Stimulated activated naive CD8-positive, alpha-beta T cell treated with anti-CD3 and anti-CD28 coated beads, Interleukin-15, Interleukin-2, amounts not matched to agents 100 U/mL and 50 U/mL, for 24 hours (primary cell): ENCODE results near the gene OCA2.
"Not testable (repeated sequence)": the region's sequence is repeated elsewhere in the genome, so short reads cannot be mapped to it uniquely, and the experiment has no call there.

ENCODE experiments used
- ATAC-seq: fragments of 150-1000 bp; cut with Tn5 transposase; one replicate; pipeline ENCODE4 v1.10.0; 2021
- DNase-seq: peaks from one replicate; pipeline ENCODE4 v3.0.0; 2021

OCA2 gene

DNA sequence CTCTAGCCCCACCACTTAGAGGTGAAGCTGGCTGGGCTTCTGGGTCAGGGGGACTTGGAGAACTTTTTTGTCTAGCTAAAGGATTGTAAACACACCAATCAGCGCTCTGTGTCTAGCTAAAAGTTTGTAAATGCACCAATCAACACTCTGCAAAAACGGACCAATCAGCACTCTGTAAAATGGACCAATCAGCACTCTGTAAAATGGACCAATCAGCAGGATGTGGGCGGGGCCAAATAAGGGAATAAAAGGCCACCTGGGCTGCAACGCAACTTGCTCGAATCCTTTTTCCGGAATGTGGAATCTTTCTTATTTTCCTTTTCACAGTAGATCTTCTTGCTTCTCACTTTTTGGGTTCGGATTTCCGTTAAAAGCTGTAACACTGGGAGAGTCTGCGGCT is 385.3 kb downstream of the OCA2 start:
- DNase-seq, ATAC-seq: not testable (repeated sequence)

DNA sequence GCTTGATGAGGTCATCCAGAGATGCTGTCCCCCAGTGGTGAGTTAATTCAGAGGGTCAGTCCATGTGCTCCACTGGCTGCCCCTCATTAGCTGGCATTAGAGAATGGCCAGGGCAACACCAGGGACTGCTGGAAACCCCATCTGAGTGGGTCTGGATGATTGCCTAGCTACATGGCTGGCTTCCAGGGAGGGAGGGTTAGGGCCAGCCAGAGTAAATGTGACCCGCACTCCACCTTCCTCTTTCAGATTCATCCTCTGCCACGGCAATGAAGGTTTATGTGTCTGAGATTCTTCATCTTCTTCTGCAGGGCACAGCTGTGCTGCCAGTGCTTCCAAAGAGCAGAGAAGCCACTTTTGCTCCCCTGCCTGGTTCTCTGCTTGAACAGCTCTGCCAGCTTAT is 391.9 kb downstream of the OCA2 start:
- DNase-seq (no peak), ATAC-seq (no peak)

DNA sequence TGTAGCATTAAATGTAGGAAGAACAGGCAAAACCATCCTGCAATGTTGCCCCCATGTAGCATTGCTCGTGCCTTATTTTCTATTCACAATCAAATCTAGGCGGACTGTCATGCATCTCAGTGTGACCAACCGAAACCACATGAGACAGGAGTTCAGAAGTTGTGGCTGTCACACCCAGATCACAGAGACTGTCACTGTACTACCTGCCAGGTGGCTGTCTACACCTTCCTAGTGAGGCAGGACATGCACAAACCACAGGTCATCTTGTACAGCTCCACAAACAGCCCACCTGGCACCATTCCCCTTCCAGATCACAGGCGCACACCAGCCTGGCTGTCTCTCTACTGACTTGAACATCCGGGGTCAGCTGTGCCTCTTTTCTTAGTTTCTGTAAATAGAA is 392.8 kb downstream of the OCA2 start:
- DNase-seq: no peak
- no peak for ATAC-seq

DNA sequence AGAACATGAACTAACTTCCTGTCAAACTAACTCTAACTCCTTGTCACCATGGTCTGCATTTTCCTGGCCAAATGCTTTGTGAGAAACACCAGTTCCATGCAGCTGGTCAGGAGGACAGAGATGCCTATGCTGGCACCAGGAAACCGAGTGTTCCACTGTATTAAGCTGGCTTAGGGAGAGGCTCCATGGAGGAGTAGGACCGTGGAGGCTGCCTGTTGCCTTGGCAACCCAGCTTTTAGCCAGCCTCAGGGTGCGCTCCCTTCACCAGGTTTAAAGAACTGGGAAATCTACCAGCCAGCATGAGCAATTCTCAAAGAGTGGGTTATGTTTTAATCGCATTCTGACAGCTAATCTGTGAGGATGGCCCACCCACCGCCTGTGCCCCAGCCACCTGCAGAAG is 394.1 kb downstream of the OCA2 start:
- no peak for ATAC-seq
- DNase-seq: no peak
